ENCODE data around the gene SP7. TPM values are rescaled to one million over a fixed set of nuclear protein-coding genes. Genes with fewer than 3 reads are reported as not detected.

The SP7 gene
- total RNA-seq, 1 donor from 2014 or later, result not detected

DNA sequence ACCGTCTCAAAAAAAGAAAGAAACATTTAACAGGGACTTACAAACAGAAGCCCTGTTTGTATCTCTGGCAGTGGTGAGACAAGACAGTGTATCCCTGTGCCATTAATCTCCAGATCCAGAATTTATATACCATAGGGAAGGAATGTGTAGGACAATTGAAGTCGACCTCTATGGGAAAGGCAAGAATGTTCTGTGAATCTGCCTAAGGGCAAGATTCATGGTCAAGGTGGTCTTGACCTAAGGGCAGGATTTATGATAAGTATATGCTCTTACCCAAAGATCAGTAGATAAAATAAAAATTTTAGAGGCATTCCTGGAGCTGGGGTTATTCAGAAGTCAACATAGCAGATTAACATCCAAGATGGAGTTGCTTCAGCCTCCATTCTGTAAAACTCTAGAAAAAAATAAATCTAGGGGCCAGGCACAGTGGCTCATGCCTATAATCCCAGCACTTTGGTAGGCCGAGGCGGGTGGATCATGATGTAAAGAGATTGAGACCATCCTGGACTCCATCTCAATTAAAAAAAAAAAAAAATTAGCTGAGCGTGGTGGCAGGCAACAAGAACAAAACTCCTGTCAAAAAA lies 22.8 kb upstream of the SP7 start:
- DNase-seq (ENCODE audit: low read depth), result no peak
- H3K4me3 ChIP-seq (ENCODE audit: low read depth, low read length), result no peak overlapping the region
- TF ChIP-seq, protein P1, sequence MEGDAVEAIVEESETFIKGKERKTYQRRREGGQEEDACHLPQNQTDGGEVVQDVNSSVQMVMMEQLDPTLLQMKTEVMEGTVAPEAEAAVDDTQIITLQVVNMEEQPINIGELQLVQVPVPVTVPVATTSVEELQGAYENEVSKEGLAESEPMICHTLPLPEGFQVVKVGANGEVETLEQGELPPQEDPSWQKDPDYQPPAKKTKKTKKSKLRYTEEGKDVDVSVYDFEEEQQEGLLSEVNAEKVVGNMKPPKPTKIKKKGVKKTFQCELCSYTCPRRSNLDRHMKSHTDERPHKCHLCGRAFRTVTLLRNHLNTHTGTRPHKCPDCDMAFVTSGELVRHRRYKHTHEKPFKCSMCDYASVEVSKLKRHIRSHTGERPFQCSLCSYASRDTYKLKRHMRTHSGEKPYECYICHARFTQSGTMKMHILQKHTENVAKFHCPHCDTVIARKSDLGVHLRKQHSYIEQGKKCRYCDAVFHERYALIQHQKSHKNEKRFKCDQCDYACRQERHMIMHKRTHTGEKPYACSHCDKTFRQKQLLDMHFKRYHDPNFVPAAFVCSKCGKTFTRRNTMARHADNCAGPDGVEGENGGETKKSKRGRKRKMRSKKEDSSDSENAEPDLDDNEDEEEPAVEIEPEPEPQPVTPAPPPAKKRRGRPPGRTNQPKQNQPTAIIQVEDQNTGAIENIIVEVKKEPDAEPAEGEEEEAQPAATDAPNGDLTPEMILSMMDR (conservative IDR thresholded peaks at IDR 0.05; ENCODE audit: low read depth, low read length), result no peak

GRCh38 chr12:53355121-53355520 lies 19.0 kb upstream of the SP7 start:
- TF ChIP-seq, protein P1 (conservative IDR thresholded peaks at IDR 0.05; ENCODE audit: low read depth, low read length), result no peak
- H3K4me3 ChIP-seq (ENCODE audit: low read depth, low read length), result no peak overlapping the region
- no peak for DNase-seq (ENCODE audit: low read depth)

GRCh38 chr12:53353257-53353655 lies 17.1 kb upstream of the SP7 start:
- TF ChIP-seq, protein P1 (conservative IDR thresholded peaks at IDR 0.05; ENCODE audit: low read depth, low read length), result no peak
- no peak overlapping the region for H3K4me3 ChIP-seq (ENCODE audit: low read depth, low read length)
- no peak for DNase-seq (ENCODE audit: low read depth)

DNA sequence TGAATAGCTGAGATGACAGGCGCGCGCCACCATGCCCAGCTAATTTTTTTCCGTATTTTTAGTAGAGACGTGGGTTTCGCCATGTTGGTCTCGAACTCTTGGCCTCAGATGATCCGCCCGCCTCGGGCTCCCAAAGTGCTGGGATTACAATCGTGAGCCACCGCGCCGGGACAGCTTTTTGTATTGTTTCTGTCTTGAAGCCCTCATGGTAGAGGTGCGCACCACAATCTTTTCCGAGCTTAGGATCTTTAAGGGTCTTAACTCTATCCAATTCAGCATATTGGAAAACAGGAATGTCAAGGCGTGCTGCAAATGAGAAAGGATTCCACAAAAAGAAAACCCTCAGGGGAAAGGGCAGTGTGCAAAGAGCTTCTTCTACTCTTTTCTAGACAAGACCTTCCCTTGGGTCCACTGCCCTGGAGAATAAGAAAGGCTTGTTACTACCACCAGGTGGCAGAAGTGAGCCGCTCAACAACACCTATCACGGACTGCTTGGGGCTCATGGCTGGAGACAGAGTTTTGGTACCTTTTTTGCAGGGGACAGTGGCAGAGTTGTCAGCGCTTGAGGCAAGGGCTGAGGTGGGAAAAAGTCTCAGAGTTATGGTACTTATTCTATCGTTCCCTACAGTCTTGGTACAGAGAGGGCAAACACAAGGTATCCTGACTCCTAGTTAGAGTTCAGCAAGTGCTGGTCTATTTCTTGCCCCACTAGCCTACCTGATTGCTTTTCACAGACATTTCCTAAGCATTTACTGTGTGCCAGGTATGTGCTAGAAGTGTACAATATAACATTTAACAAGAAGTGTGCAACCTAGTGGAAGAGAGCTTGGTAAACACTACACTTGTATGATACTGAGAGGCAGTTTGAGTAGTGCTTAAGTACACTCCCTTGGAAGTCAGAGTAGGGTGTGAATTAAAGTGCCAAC lies 16.4 kb upstream of the SP7 start:
- no peak overlapping the region for H3K4me3 ChIP-seq (ENCODE audit: low read depth, low read length)
- TF ChIP-seq, protein P1 (conservative IDR thresholded peaks at IDR 0.05; ENCODE audit: low read depth, low read length), result peak; percentile 91
- DNase-seq (ENCODE audit: low read depth), result no peak

- no peak overlapping the region for H3K4me3 ChIP-seq (ENCODE audit: low read depth, low read length)
- no peak for DNase-seq (ENCODE audit: low read depth)
- TF ChIP-seq, protein P1 (conservative IDR thresholded peaks at IDR 0.05; ENCODE audit: low read depth, low read length), result no peak
Observed at GRCh38 chr12:53347905-53348304, 11.8 kb upstream of the SP7 start.

- DNase-seq (ENCODE audit: low read depth), result no peak
- TF ChIP-seq, protein P1 (conservative IDR thresholded peaks at IDR 0.05; ENCODE audit: low read depth, low read length), result no peak
- H3K4me3 ChIP-seq (ENCODE audit: low read depth, low read length), result no peak overlapping the region
Observed at GRCh38 chr12:53346491-53346890, 10.3 kb upstream of the SP7 start.
